HCT116 (cell line): ENCODE data around the gene CASP6. TPM values are rescaled to one million over a fixed set of nuclear protein-coding genes. Genes with fewer than 3 reads are reported as not detected.

Source experiments
- ATAC-seq: fragments of 200-7000 bp; cut with Tn5 transposase; 2 replicates; pipeline ENCODE4 v1.9.1; 2020; ENCODE audit warnings: mild to moderate bottlenecking, moderate library complexity
- BruUV-seq: library from RNA; stranded (reverse); fragments of 400-500 nt; replicated peaks from 2 replicates; lab custom pipeline; 2021; lab: Mats Ljungman, UMichigan
- CTCF ChIA-PET: fragments of 300-600 bp; sonication (Branson Sonifier 250); formaldehyde crosslinking; loops from one replicate; lab custom pipeline; 2021; ENCODE audit warnings: antibody characterized with exemption; lab: Charles Lee
- POLR2A ChIA-PET: fragments of 300-600, 350-600 bp; sonication (Branson Sonifier 250); formaldehyde crosslinking; loops from one replicate; lab custom pipeline; 2021; ENCODE audit warnings: antibody characterized with exemption; lab: Charles Lee
- RAD21 ChIA-PET, 2 experiments: fragments of 300-600 bp; sonication (Branson Sonifier 250); formaldehyde crosslinking; loops; one replicate each; lab custom pipeline; 2023; ENCODE audit warnings: low total read pairs in 2 of 2; ENCODE audit not compliant: uncharacterized antibody in 2 of 2, unreplicated experiment in 2 of 2, low non-redundant PET in 1 of 2; lab: Charles Lee
- DNase-seq: peaks from one replicate; pipeline ENCODE4 v3.0.0-alpha.2; 2010; ENCODE audit warnings: low read depth, low spot score
- H2AFZ ChIP-seq: fragments of 200-600 bp; shearing (Covaris generic), sonication (generic); 2 replicates; pipeline ENCODE4 v1.6.1; 2017; ENCODE audit warnings: low read depth, mixed run types, mixed read lengths, antibody characterized with exemption, low read length; ENCODE audit not compliant: poor library complexity, severe bottlenecking
- H3K27ac ChIP-seq: 2 replicates; pipeline ENCODE4 v1.5.1; 2012; ENCODE audit warnings: low read depth, low read length
- H3K27me3 ChIP-seq: fragments of 200-600 bp; sonication (generic); 2 replicates; pipeline ENCODE4 v1.6.1; 2016; ENCODE audit warnings: mixed run types, low read length, mixed read lengths; ENCODE audit not compliant: insufficient read depth
- H3K36me3 ChIP-seq, 2 experiments: fragments of 200-500 bp in 1 of 2; fragments of 200-600 bp in 1 of 2; sonication (Bioruptor generic) in 1 of 2; sonication (generic) in 1 of 2; 2 replicates each; pipeline versions ENCODE4 v1.5.1 to v1.6.1; 2014 to 2016; ENCODE audit warnings: low read length in 2 of 2, inconsistent platforms in 1 of 2, mixed read lengths in 1 of 2, mixed run types in 1 of 2; ENCODE audit not compliant: insufficient read depth in 2 of 2, control insufficient read depth in 1 of 2
- H3K4me1 ChIP-seq, 2 experiments: fragments of 200-600 bp in 1 of 2; sonication (generic) in 1 of 2; 2 replicates each; pipeline versions ENCODE4 v1.5.1 to v1.6.1; 2012 to 2017; ENCODE audit warnings: low read length in 2 of 2, inconsistent platforms in 1 of 2, mild to moderate bottlenecking in 1 of 2, mixed read lengths in 1 of 2, mixed run types in 1 of 2, moderate library complexity in 1 of 2; ENCODE audit not compliant: insufficient read depth in 2 of 2, control insufficient read depth in 1 of 2
- H3K4me2 ChIP-seq: fragments of 200-600 bp; sonication (generic); 2 replicates; pipeline ENCODE4 v1.6.1; 2017; ENCODE audit warnings: mixed run types, low read length, mixed read lengths
- H3K4me3 ChIP-seq, 2 experiments: fragments of 200-600 bp in 1 of 2; sonication (generic) in 1 of 2; replicated peaks in 1 of 2; 2 replicates each; pipeline ENCODE4 v1.5.1; 2011 to 2016; ENCODE audit warnings: low read length in 2 of 2, control low read depth in 1 of 2, low read depth in 1 of 2, mild to moderate bottlenecking in 1 of 2, mixed read lengths in 1 of 2, mixed run types in 1 of 2
- H3K79me2 ChIP-seq: fragments of 200-600 bp; sonication (generic); 2 replicates; pipeline ENCODE4 v1.6.1; 2017; ENCODE audit warnings: mild to moderate bottlenecking, mixed run types, low read length, moderate library complexity, mixed read lengths; ENCODE audit not compliant: insufficient read depth
- H3K9ac ChIP-seq: fragments of 200-600 bp; sonication (generic); 2 replicates; pipeline ENCODE4 v1.6.1; 2016; ENCODE audit warnings: low read length, mixed read lengths
- H3K9me2 ChIP-seq: fragments of 200-600 bp; sonication (generic), shearing (Covaris generic); 2 replicates; pipeline ENCODE4 v1.6.1; 2017; ENCODE audit warnings: mixed run types, mild to moderate bottlenecking, moderate library complexity; ENCODE audit not compliant: insufficient read depth
- H3K9me3 ChIP-seq, 2 experiments: fragments of 200-500 bp in 1 of 2; fragments of 200-600 bp in 1 of 2; sonication (Bioruptor generic) in 1 of 2; sonication (generic) in 1 of 2; 2 replicates each; pipeline ENCODE4 v1.6.1; 2014 to 2017; ENCODE audit warnings: low read length in 2 of 2, mixed read lengths in 2 of 2, inconsistent platforms in 1 of 2, low read depth in 1 of 2, mild to moderate bottlenecking in 1 of 2, mixed run types in 1 of 2, moderate library complexity in 1 of 2; ENCODE audit not compliant: control insufficient read depth in 1 of 2, insufficient read depth in 1 of 2
- H4K20me1 ChIP-seq: fragments of 200-600 bp; sonication (generic), shearing (Covaris generic); 2 replicates; pipeline ENCODE4 v1.6.1; 2017; ENCODE audit warnings: mixed run types, mild to moderate bottlenecking, moderate library complexity; ENCODE audit not compliant: insufficient read depth
- CBX3 ChIP-seq: IDR thresholded peaks from 2 replicates; pipeline ENCODE4 v1.6.1; 2012; ENCODE audit warnings: low read depth
- CEBPB ChIP-seq: IDR thresholded peaks from 2 replicates; pipeline ENCODE4 v1.6.1; 2012; ENCODE audit warnings: low read depth
- ELF1 ChIP-seq: IDR thresholded peaks from 2 replicates; pipeline ENCODE4 v1.6.1; 2012; ENCODE audit warnings: low read depth, borderline replicate concordance
- EZH2phosphoT487 ChIP-seq: fragments of 200-600 bp; IDR thresholded peaks from 2 replicates; pipeline ENCODE4 v1.6.1; 2018; ENCODE audit warnings: antibody characterized with exemption, borderline replicate concordance
- FOSL1 ChIP-seq: IDR thresholded peaks from 2 replicates; pipeline ENCODE4 v1.6.1; 2012; ENCODE audit warnings: low read depth
- POLR2A ChIP-seq: IDR thresholded peaks from 2 replicates; pipeline ENCODE4 v1.7.0; 2011; ENCODE audit warnings: borderline replicate concordance; ENCODE audit not compliant: insufficient read depth, insufficient read length; ENCODE audit errors: extremely low read depth
- SIN3A ChIP-seq: IDR thresholded peaks from 2 replicates; pipeline ENCODE4 v1.6.1; 2012; ENCODE audit warnings: low read depth
- SRF ChIP-seq: IDR thresholded peaks from 2 replicates; pipeline ENCODE4 v1.6.1; 2012; ENCODE audit warnings: low read depth
- TCF7L2 ChIP-seq: IDR thresholded peaks from 2 replicates; pipeline ENCODE4 v1.7.0; 2011; ENCODE audit warnings: borderline replicate concordance, inconsistent platforms; ENCODE audit not compliant: insufficient read depth, insufficient read length; ENCODE audit errors: extremely low read depth
- YY1 ChIP-seq: IDR thresholded peaks from 2 replicates; pipeline ENCODE4 v1.6.1; 2011; ENCODE audit warnings: low read length, low read depth, moderate library complexity, mild to moderate bottlenecking; ENCODE audit not compliant: insufficient replicate concordance; ENCODE audit errors: extremely low read depth
- ZFX ChIP-seq: fragments of 450-650 bp; IDR thresholded peaks from 2 replicates; pipeline ENCODE4 v1.6.1; 2017
- ZNF274 ChIP-seq: fragments of 200-500 bp; sonication (Bioruptor generic); IDR thresholded peaks from 2 replicates; pipeline ENCODE4 v1.6.1; 2014; ENCODE audit warnings: mild to moderate bottlenecking, low read depth, low read length, inconsistent platforms
- intact Hi-C: fragments of 100-400 bp; cut with micrococcal nuclease; formaldehyde crosslinking; loops from 2 replicates; pipeline ENCODE4 v1.10.0; 2022
- total RNA-seq: library from RNA; stranded (reverse); gene quantifications from one replicate; pipeline ENCODE4 v1.2.1, GENCODE V29; 2021; ENCODE audit not compliant: unreplicated experiment
- TF ChIP-seq, protein P1 (sequence below): IDR thresholded peaks from 2 replicates; pipeline ENCODE4 v1.6.1; 2011; ENCODE audit warnings: mild to moderate bottlenecking, low read length, moderate library complexity; ENCODE audit not compliant: insufficient replicate concordance; ENCODE audit errors: extremely low read depth
- TF ChIP-seq, protein P2 (sequence below): IDR thresholded peaks from 2 replicates; pipeline ENCODE4 v1.6.1; 2012
- TF ChIP-seq, protein P3 (sequence below): IDR thresholded peaks from 2 replicates; pipeline ENCODE4 v1.6.1; 2012; ENCODE audit warnings: low read depth

Gene CASP6
- total RNA-seq, 1 experiment from 2014 or later, result 18.1 TPM

DNA sequence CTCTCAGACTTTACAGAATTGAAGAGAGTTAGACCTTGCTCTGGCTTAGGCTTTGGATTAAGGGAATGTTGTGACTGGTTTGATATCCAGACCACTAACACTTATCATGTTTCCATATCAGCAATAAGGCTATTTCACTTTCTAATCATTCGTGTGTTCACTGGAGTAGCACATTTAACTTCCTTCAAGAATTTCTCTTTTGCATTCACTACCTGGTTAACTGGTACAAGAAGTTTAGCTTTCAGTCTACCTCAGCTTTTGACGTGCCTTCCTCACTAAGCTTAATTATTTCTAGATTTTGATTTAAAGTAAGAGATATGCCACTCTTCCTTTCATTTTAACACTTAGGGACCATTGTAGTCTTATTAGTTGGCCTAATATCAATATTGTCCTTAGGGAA, 62.6 kb downstream of the CASP6 start:
- RAD21 ChIA-PET, result no interaction called here
- H3K9me2 ChIP-seq, result no peaks in the 10 kb centered on the region
- no peak overlapping the region for H3K4me2 ChIP-seq
- BruUV-seq, result no TSS peak
- H3K27me3 ChIP-seq, result no peaks in the 10 kb centered on the region
- no peak overlapping the region for H3K4me3 ChIP-seq
- no peaks in the 10 kb centered on the region for H3K36me3 ChIP-seq
- no peaks in the 10 kb centered on the region for H3K79me2 ChIP-seq
- no peak for ATAC-seq
- TF ChIP-seq CEBPB (no peak), ZNF274 (no peak), ZFX (no peak), SIN3A (no peak), YY1 (no peak), CBX3 (no peak), ELF1 (no peak), FOSL1 (no peak), POLR2A (no peak), TCF7L2 (no peak), SRF (no peak), EZH2phosphoT487 (no peak)
- TF ChIP-seq, protein P1, sequence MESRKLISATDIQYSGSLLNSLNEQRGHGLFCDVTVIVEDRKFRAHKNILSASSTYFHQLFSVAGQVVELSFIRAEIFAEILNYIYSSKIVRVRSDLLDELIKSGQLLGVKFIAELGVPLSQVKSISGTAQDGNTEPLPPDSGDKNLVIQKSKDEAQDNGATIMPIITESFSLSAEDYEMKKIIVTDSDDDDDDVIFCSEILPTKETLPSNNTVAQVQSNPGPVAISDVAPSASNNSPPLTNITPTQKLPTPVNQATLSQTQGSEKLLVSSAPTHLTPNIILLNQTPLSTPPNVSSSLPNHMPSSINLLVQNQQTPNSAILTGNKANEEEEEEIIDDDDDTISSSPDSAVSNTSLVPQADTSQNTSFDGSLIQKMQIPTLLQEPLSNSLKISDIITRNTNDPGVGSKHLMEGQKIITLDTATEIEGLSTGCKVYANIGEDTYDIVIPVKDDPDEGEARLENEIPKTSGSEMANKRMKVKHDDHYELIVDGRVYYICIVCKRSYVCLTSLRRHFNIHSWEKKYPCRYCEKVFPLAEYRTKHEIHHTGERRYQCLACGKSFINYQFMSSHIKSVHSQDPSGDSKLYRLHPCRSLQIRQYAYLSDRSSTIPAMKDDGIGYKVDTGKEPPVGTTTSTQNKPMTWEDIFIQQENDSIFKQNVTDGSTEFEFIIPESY, result no peak
- TF ChIP-seq, protein P2, sequence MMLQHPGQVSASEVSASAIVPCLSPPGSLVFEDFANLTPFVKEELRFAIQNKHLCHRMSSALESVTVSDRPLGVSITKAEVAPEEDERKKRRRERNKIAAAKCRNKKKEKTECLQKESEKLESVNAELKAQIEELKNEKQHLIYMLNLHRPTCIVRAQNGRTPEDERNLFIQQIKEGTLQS, result no peak
- TF ChIP-seq, protein P3, sequence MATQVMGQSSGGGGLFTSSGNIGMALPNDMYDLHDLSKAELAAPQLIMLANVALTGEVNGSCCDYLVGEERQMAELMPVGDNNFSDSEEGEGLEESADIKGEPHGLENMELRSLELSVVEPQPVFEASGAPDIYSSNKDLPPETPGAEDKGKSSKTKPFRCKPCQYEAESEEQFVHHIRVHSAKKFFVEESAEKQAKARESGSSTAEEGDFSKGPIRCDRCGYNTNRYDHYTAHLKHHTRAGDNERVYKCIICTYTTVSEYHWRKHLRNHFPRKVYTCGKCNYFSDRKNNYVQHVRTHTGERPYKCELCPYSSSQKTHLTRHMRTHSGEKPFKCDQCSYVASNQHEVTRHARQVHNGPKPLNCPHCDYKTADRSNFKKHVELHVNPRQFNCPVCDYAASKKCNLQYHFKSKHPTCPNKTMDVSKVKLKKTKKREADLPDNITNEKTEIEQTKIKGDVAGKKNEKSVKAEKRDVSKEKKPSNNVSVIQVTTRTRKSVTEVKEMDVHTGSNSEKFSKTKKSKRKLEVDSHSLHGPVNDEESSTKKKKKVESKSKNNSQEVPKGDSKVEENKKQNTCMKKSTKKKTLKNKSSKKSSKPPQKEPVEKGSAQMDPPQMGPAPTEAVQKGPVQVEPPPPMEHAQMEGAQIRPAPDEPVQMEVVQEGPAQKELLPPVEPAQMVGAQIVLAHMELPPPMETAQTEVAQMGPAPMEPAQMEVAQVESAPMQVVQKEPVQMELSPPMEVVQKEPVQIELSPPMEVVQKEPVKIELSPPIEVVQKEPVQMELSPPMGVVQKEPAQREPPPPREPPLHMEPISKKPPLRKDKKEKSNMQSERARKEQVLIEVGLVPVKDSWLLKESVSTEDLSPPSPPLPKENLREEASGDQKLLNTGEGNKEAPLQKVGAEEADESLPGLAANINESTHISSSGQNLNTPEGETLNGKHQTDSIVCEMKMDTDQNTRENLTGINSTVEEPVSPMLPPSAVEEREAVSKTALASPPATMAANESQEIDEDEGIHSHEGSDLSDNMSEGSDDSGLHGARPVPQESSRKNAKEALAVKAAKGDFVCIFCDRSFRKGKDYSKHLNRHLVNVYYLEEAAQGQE, result no peak
- TF ChIP-seq, all 23 proteins: peak for 0
- H3K27ac ChIP-seq, result no peak overlapping the region
- no peak overlapping the region for H2AFZ ChIP-seq
- no peaks in the 10 kb centered on the region for H3K9me3 ChIP-seq
- no peak for DNase-seq
- no peaks in the 10 kb centered on the region for H3K4me1 ChIP-seq
- no peaks in the 10 kb centered on the region for H4K20me1 ChIP-seq
- POLR2A ChIA-PET, result no interaction called here
- H3K9ac ChIP-seq, result no peak overlapping the region
- CTCF ChIA-PET, result no interaction called here
- intact Hi-C loops, result no loop called here
